Measurements from ENCODE around the gene CRABP2.

CRABP2 gene

GRCh38 chr1:156705321-156705917 lies at the start of gene CRABP2:
Gene CRABP2 (minus strand): TSS chr1:156705583. CDS start chr1:156705446, 137 bp downstream.
- DNase-seq = no peak

GRCh38 chr1:156754219-156754618 lies 48.8 kb upstream of the CRABP2 start:
- no peak for DNase-seq

- DNase-seq = no peak
Measured at GRCh38 chr1:156752843-156753482, 47.6 kb upstream of the CRABP2 start.

- peak; percentile 97 for DNase-seq
Measured at GRCh38 chr1:156751757-156752481, 46.5 kb upstream of the CRABP2 start.

GRCh38 chr1:156751451-156751756 lies 46.0 kb upstream of the CRABP2 start, which contains the start of gene HDGF:
Gene HDGF (minus strand): TSS chr1:156751675. CDS start chr1:156751429, 246 bp downstream.
- DNase-seq = no peak

GRCh38 chr1:156750711-156751450 lies 45.5 kb upstream of the CRABP2 start:
- DNase-seq = no peak

- peak; percentile 55 for DNase-seq
Measured at GRCh38 chr1:156750191-156750672, 44.8 kb upstream of the CRABP2 start.

- DNase-seq = no peak
Measured at GRCh38 chr1:156749419-156750118, 44.2 kb upstream of the CRABP2 start.

- DNase-seq = peak; percentile 33
Measured at GRCh38 chr1:156748670-156749418, 43.5 kb upstream of the CRABP2 start.

- peak; percentile 53 for DNase-seq
Measured at GRCh38 chr1:156747742-156748669, 42.6 kb upstream of the CRABP2 start.

- DNase-seq = peak; percentile 88
Measured at GRCh38 chr1:156746728-156747631, 41.6 kb upstream of the CRABP2 start.

- peak; percentile 41 for DNase-seq
Measured at GRCh38 chr1:156746406-156746727, 41.0 kb upstream of the CRABP2 start.

- DNase-seq = no peak
Measured at GRCh38 chr1:156745881-156746280, 40.5 kb upstream of the CRABP2 start.

GRCh38 chr1:156744786-156745419 lies 39.5 kb upstream of the CRABP2 start:
- DNase-seq = no peak

GRCh38 chr1:156744344-156744743 lies 39.0 kb upstream of the CRABP2 start:
- no peak for DNase-seq

GRCh38 chr1:156743367-156744302 lies 38.3 kb upstream of the CRABP2 start:
- no peak for DNase-seq

GRCh38 chr1:156742801-156743200 lies 37.4 kb upstream of the CRABP2 start:
- DNase-seq = no peak

GRCh38 chr1:156742017-156742416 lies 36.6 kb upstream of the CRABP2 start:
- no peak for DNase-seq

Measured in CD4-positive, alpha-beta T cell treated with Interleukin-4 for 4 hours (primary cell).